ENCODE measurements around the gene PLA2G4B.

- TF ChIP-seq CTCF (IDR thresholded peaks at IDR 0.05) (no peak), EZH2 (IDR thresholded peaks at IDR 0.05; ENCODE audit: borderline replicate concordance, insufficient read depth, low read depth, low read length, poor library complexity, severe bottlenecking) (no peak)
These were observed 56.3 kb downstream of the PLA2G4B start for GRCh38 chr15:41894791-41895463.
